Thyroid gland (tissue), 4 donors: ENCODE measurements around the gene LIMS4.
"Not testable (repeated sequence)": the region's sequence is repeated elsewhere in the genome, so short reads cannot be mapped to it uniquely, and the experiment has no call there.

ENCODE experiments used
- CTCF ChIP-seq, 6 experiments: fragments of 200-600 bp in 3 of 6; fragments of 450-650 bp in 3 of 6; sonication (generic) in 3 of 6; IDR thresholded peaks; one replicate each; pipeline ENCODE4 v1.5.1; 2016 to 2019; ENCODE audit warnings: antibody characterized with exemption in 6 of 6, mild to moderate bottlenecking in 2 of 6, inconsistent platforms in 1 of 6, moderate library complexity in 1 of 6
- POLR2A ChIP-seq, 2 donors: fragments of 450-650 bp; IDR thresholded peaks; one replicate each; pipeline ENCODE4 v1.6.1; 2017; ENCODE audit warnings: antibody characterized with exemption in 2 of 2, mild to moderate bottlenecking in 2 of 2, moderate library complexity in 1 of 2

GRCh38 chr2:110496027-110496426 lies 23.4 kb upstream of the LIMS4 start:
- TF ChIP-seq CTCF, POLR2A (IDR thresholded peaks at IDR 0.05): not testable (repeated sequence)
